Measurements from ENCODE around the gene PTPRH.
"Not testable (repeated sequence)": the region's sequence is repeated elsewhere in the genome, so short reads cannot be mapped to it uniquely, and the experiment has no call there.

Gene PTPRH

GRCh38 chr19:55209693-55210472, 582 bp upstream of the PTPRH start:
- Histone ChIP-seq H3K9ac (ENCODE audit: low read length) (no peak overlapping the region), H3K79me1 (ENCODE audit: low read length) (no peaks in the 10 kb centered on the region), H3K36me3 (ENCODE audit: control insufficient read depth in 1 of 2, insufficient read depth in 2 of 2, low read length in 2 of 2) (no peaks in the 10 kb centered on the region), H2BK120ac (ENCODE audit: insufficient read depth, low read length, poor library complexity) (no peak overlapping the region), H2AK5ac (ENCODE audit: low read length) (no peak overlapping the region), H3K27ac (ENCODE audit: low read depth, low read length) (no peak overlapping the region), H3K18ac (ENCODE audit: low read length) (no peak overlapping the region), H2AFZ (ENCODE audit: insufficient read depth, low read length, poor library complexity) (no peak overlapping the region), H3K79me2 (ENCODE audit: control insufficient read depth, insufficient read depth, low read length, poor library complexity) (no peaks in the 10 kb centered on the region), H4K91ac (ENCODE audit: low read depth, low read length) (no peak overlapping the region), H3K4me1 (ENCODE audit: control insufficient read depth in 1 of 2, insufficient read depth in 2 of 2, low read length in 2 of 2) (peaks cover 0 to 5% of the 10 kb centered on the region in 2 experiments), H3K4me2 (ENCODE audit: low read length) (no peak overlapping the region), H4K8ac (ENCODE audit: low read depth, low read length) (no peak overlapping the region), H3K14ac (ENCODE audit: low read length) (no peak overlapping the region), H3K9me3 (ENCODE audit: insufficient read depth, low read depth, low read length) (peaks cover 2% of the 10 kb centered on the region), H3K23ac (ENCODE audit: low read length) (no peak overlapping the region), H3K4ac (ENCODE audit: low read depth, low read length) (no peak overlapping the region), H3K4me3 (ENCODE audit: low read depth, low read length) (no peak overlapping the region), H3K27me3 (ENCODE audit: insufficient read depth, low read length) (no peaks in the 10 kb centered on the region), H2BK5ac (ENCODE audit: low read depth, low read length, poor library complexity) (no peak overlapping the region), H2BK12ac (ENCODE audit: low read length) (no peak overlapping the region), H4K12ac (ENCODE audit: low read depth, low read length) (no peak overlapping the region)
- no CpG with 5 or more reads among the region's 17 CpGs for WGBS (ENCODE audit: extremely low coverage, insufficient coverage, insufficient read length)
- DNase-seq = no peak

- Histone ChIP-seq H3K79me1 (ENCODE audit: low read length) (no peaks in the 10 kb centered on the region), H3K4me2 (ENCODE audit: low read length) (peak overlapping the region; percentile 8), H3K9ac (ENCODE audit: low read length) (no peak overlapping the region), H4K91ac (ENCODE audit: low read depth, low read length) (no peak overlapping the region), H3K23ac (ENCODE audit: low read length) (no peak overlapping the region), H2BK5ac (ENCODE audit: low read depth, low read length, poor library complexity) (no peak overlapping the region), H3K4me1 (ENCODE audit: control insufficient read depth in 1 of 2, insufficient read depth in 2 of 2, low read length in 2 of 2) (peaks cover 0 to 5% of the 10 kb centered on the region in 2 experiments), H3K9me3 (ENCODE audit: insufficient read depth, low read depth, low read length) (no peaks in the 10 kb centered on the region), H3K27me3 (ENCODE audit: insufficient read depth, low read length) (no peaks in the 10 kb centered on the region), H4K8ac (ENCODE audit: low read depth, low read length) (no peak overlapping the region), H3K18ac (ENCODE audit: low read length) (no peak overlapping the region), H2BK12ac (ENCODE audit: low read length) (no peak overlapping the region), H2AK5ac (ENCODE audit: low read length) (no peak overlapping the region), H3K14ac (ENCODE audit: low read length) (no peak overlapping the region), H3K36me3 (ENCODE audit: control insufficient read depth in 1 of 2, insufficient read depth in 2 of 2, low read length in 2 of 2) (no peaks in the 10 kb centered on the region), H3K4ac (ENCODE audit: low read depth, low read length) (no peak overlapping the region), H2BK120ac (ENCODE audit: insufficient read depth, low read length, poor library complexity) (no peak overlapping the region), H2AFZ (ENCODE audit: insufficient read depth, low read length, poor library complexity) (no peak overlapping the region), H4K12ac (ENCODE audit: low read depth, low read length) (no peak overlapping the region), H3K27ac (ENCODE audit: low read depth, low read length) (no peak overlapping the region), H3K4me3 (ENCODE audit: low read depth, low read length) (no peak overlapping the region), H3K79me2 (ENCODE audit: control insufficient read depth, insufficient read depth, low read length, poor library complexity) (no peaks in the 10 kb centered on the region)
- WGBS (ENCODE audit: extremely low coverage, insufficient coverage, insufficient read length) = no CpG with 5 or more reads among the region's 29 CpGs
- peak; percentile 38 to 47 for DNase-seq
Observed at GRCh38 chr19:55206664-55207500, 2.4 kb downstream of the PTPRH start.

- not testable (repeated sequence) for H4K12ac ChIP-seq (ENCODE audit: low read depth, low read length); H3K36me3 ChIP-seq (ENCODE audit: control insufficient read depth in 1 of 2, insufficient read depth in 2 of 2, low read length in 2 of 2); H2BK120ac ChIP-seq (ENCODE audit: insufficient read depth, low read length, poor library complexity); H3K9ac ChIP-seq (ENCODE audit: low read length); H2BK5ac ChIP-seq (ENCODE audit: low read depth, low read length, poor library complexity); H4K91ac ChIP-seq (ENCODE audit: low read depth, low read length); H3K27ac ChIP-seq (ENCODE audit: low read depth, low read length); H4K8ac ChIP-seq (ENCODE audit: low read depth, low read length); H3K23ac ChIP-seq (ENCODE audit: low read length); H3K9me3 ChIP-seq (ENCODE audit: insufficient read depth, low read depth, low read length); H3K14ac ChIP-seq (ENCODE audit: low read length); H3K79me1 ChIP-seq (ENCODE audit: low read length); H3K27me3 ChIP-seq (ENCODE audit: insufficient read depth, low read length); H3K79me2 ChIP-seq (ENCODE audit: control insufficient read depth, insufficient read depth, low read length, poor library complexity); H2AFZ ChIP-seq (ENCODE audit: insufficient read depth, low read length, poor library complexity); H3K4me1 ChIP-seq (ENCODE audit: control insufficient read depth in 1 of 2, insufficient read depth in 2 of 2, low read length in 2 of 2); H3K4me2 ChIP-seq (ENCODE audit: low read length); H2BK12ac ChIP-seq (ENCODE audit: low read length); H3K4ac ChIP-seq (ENCODE audit: low read depth, low read length); H3K4me3 ChIP-seq (ENCODE audit: low read depth, low read length); H2AK5ac ChIP-seq (ENCODE audit: low read length); H3K18ac ChIP-seq (ENCODE audit: low read length)
- no CpG with 5 or more reads among the region's 10 CpGs for WGBS (ENCODE audit: extremely low coverage, insufficient coverage, insufficient read length)
- peak; percentile 10 to 30 for DNase-seq
Observed at GRCh38 chr19:55202199-55202598, 7.1 kb downstream of the PTPRH start.

GRCh38 chr19:55199620-55200204, 9.6 kb downstream of the PTPRH start:
- H2BK12ac ChIP-seq (ENCODE audit: low read length) = no peak overlapping the region
- H3K23ac ChIP-seq (ENCODE audit: low read length) = no peak overlapping the region

More at GRCh38 chr19:55199620-55200204, 9.6 kb downstream of the PTPRH start:
- no peak overlapping the region for H3K27ac ChIP-seq (ENCODE audit: low read depth, low read length)
- no peaks in the 10 kb centered on the region for H3K27me3 ChIP-seq (ENCODE audit: insufficient read depth, low read length)
- no peak overlapping the region for H3K9ac ChIP-seq (ENCODE audit: low read length)
- no peak overlapping the region for H3K14ac ChIP-seq (ENCODE audit: low read length)
- H3K36me3 ChIP-seq (ENCODE audit: control insufficient read depth in 1 of 2, insufficient read depth in 2 of 2, low read length in 2 of 2) = no peaks in the 10 kb centered on the region
- H2AK5ac ChIP-seq (ENCODE audit: low read length) = no peak overlapping the region
- DNase-seq = no peak
- H3K18ac ChIP-seq (ENCODE audit: low read length) = no peak overlapping the region
- H4K91ac ChIP-seq (ENCODE audit: low read depth, low read length) = no peak overlapping the region
- H3K9me3 ChIP-seq (ENCODE audit: insufficient read depth, low read depth, low read length) = no peaks in the 10 kb centered on the region
- H3K79me1 ChIP-seq (ENCODE audit: low read length) = no peaks in the 10 kb centered on the region
- H2BK120ac ChIP-seq (ENCODE audit: insufficient read depth, low read length, poor library complexity) = no peak overlapping the region
- no peak overlapping the region for H3K4me2 ChIP-seq (ENCODE audit: low read length)
- no peaks in the 10 kb centered on the region for H3K4me1 ChIP-seq (ENCODE audit: control insufficient read depth in 1 of 2, insufficient read depth in 2 of 2, low read length in 2 of 2)
- no peak overlapping the region for H3K4ac ChIP-seq (ENCODE audit: low read depth, low read length)
- no peak overlapping the region for H2BK5ac ChIP-seq (ENCODE audit: low read depth, low read length, poor library complexity)
- H4K12ac ChIP-seq (ENCODE audit: low read depth, low read length) = no peak overlapping the region
- no peaks in the 10 kb centered on the region for H3K79me2 ChIP-seq (ENCODE audit: control insufficient read depth, insufficient read depth, low read length, poor library complexity)
- H4K8ac ChIP-seq (ENCODE audit: low read depth, low read length) = no peak overlapping the region
- WGBS (ENCODE audit: extremely low coverage, insufficient coverage, insufficient read length) = no CpG with 5 or more reads among the region's 5 CpGs
- H2AFZ ChIP-seq (ENCODE audit: insufficient read depth, low read length, poor library complexity) = no peak overlapping the region
- H3K4me3 ChIP-seq (ENCODE audit: low read depth, low read length) = no peak overlapping the region

Data from trophoblast cell (in vitro differentiated cells and primary cell).